B cell (primary cell): Measurements from ENCODE around the gene TRIM43B.
"Not testable (repeated sequence)": the region's sequence is repeated elsewhere in the genome, so short reads cannot be mapped to it uniquely, and the experiment has no call there.

Source experiments
- EZH2 ChIP-seq: IDR thresholded peaks from 2 replicates; pipeline ENCODE4 v1.6.1; 2012; ENCODE audit warnings: borderline replicate concordance, low read depth, mild to moderate bottlenecking, moderate library complexity, low read length; ENCODE audit not compliant: insufficient read depth, poor library complexity, severe bottlenecking
- TF ChIP-seq, protein P1 (sequence below): fragments of 200-600 bp; IDR thresholded peaks from one replicate; pipeline ENCODE4 v1.8.0; 2022; ENCODE audit warnings: antibody characterized with exemption, mild to moderate bottlenecking

- TF ChIP-seq, protein P1, sequence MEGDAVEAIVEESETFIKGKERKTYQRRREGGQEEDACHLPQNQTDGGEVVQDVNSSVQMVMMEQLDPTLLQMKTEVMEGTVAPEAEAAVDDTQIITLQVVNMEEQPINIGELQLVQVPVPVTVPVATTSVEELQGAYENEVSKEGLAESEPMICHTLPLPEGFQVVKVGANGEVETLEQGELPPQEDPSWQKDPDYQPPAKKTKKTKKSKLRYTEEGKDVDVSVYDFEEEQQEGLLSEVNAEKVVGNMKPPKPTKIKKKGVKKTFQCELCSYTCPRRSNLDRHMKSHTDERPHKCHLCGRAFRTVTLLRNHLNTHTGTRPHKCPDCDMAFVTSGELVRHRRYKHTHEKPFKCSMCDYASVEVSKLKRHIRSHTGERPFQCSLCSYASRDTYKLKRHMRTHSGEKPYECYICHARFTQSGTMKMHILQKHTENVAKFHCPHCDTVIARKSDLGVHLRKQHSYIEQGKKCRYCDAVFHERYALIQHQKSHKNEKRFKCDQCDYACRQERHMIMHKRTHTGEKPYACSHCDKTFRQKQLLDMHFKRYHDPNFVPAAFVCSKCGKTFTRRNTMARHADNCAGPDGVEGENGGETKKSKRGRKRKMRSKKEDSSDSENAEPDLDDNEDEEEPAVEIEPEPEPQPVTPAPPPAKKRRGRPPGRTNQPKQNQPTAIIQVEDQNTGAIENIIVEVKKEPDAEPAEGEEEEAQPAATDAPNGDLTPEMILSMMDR = not testable (repeated sequence)
- TF ChIP-seq EZH2 = not testable (repeated sequence)
Observed at GRCh38 chr2:95466572-95466971, 18.0 kb downstream of the TRIM43B start.
